K562 treated with DMSO at 1 percent for 48 hours (cell line): ENCODE results near the gene OR52E4. TPM values are rescaled to one million over a fixed set of nuclear protein-coding genes. Genes with fewer than 3 reads are reported as not detected.

Experiments
- total RNA-seq: library from RNA; unstranded; fragments of 300-600 nt; gene quantifications from 2 replicates; pipeline ENCODE4 v1.2.3, GENCODE V29; 2022; ENCODE audit warnings: low replicate concordance; ENCODE audit errors: extremely low read depth

OR52E4 gene
- total RNA-seq: not detected in 2 replicates

DNA sequence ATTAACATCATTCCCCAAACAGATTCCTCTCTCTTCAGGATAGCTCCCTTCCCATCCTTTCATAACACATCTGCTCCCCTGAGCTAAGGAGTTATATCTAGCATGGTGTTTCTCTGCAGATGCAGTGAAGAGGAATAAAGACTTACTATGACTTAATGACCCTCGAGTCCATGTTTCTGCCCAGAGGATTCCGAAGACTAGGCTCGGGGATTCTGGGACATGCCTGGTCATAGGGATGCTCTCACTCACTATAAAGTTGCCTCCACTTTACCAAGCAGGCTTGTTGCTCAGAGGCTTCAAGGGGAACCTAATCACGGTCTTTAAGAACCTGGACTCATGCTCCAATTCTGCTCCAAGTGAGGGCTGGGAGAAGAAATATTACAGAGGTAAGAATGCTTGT lies at the start of gene OR52E4:
TSS of gene OR52E4 (plus strand) at position 301 of the 400 bp plus-strand sequence. CDS start 3,664 bp downstream, outside the sequence.

DNA sequence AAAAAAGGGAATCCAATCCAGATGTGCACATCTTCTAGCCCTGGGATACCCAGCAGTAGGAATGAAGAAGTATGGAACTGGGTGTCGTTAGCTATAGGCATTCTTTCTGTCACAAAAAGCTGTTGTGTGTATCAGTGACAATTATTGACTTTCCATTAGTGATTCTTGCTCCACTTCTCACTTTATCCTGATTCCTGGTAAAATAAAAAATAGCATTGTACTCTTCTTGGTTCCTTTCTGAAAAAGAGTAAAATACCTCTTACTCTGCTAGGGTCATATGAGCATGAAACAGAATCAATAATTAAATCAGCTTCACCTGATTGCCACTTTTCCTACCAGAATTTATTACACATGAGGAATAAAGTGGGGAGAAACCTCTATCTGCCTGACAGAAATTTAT lies 38.6 kb upstream of the OR52E4 start, which contains the start of gene OR52E6:
TSS of gene OR52E6 (minus strand) at position 101 of the 400 bp plus-strand sequence. CDS start at position 101, 0 bp downstream.

DNA sequence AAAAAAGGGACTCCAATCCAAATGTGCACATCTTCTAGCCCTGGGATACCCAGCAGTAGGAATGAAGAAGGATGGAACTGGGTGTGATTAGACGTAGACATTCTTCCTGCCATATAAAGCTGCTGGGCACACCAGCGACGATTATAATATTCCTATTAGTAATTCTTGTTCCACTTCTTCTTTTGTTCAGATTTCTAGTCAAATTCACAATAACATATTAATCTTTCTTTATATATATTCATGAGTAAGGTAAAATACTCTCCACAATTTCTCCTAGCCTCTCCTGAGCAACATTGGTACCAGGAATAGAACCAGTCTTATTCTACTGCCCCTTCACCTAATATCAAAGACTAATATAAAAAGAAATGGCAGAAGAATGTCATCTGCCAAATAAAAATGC lies 22.8 kb upstream of the OR52E4 start, which contains the start of gene OR52E8:
TSS of gene OR52E8 (minus strand) at position 101 of the 400 bp plus-strand sequence. CDS start at position 101, 0 bp downstream.

DNA sequence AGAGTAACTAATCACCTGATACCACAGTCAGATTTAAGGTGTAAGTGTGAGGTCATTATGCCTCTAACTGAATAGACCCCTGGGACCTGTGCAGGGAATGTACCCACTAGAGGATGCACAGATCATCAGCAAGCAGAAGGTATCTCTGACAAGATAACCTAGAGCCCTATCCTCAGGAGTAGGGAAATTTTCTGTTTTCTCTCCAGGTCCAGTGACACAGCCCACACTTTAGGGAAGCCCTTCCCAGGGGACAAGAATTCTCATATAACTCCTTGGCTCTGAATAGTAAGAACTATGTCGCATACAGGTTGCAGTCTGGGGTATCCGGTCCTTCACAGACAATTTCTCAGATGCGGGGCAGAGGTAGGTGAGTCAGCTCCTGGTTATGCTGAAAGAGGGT lies 12.5 kb downstream of the OR52E4 start, which contains the start of gene OR52E5:
TSS of gene OR52E5 (plus strand) at position 301 of the 400 bp plus-strand sequence. CDS start 7,569 bp downstream, outside the sequence.

Other genes starting within 250 kb of the OR52E4 start
- gene TRIM5, start 195.6 kb upstream of the OR52E4 start, total RNA-seq: not detected in 2 replicates
- gene TRIM22, start 190.8 kb upstream of the OR52E4 start, total RNA-seq: not detected in 2 replicates
- gene OR56B1, start 144.2 kb upstream of the OR52E4 start, total RNA-seq: not detected in 2 replicates
- not detected in 2 replicates for gene OR52N4, start 126.4 kb upstream of the OR52E4 start, total RNA-seq
- not detected in 2 replicates for gene OR52N5, start 97.3 kb upstream of the OR52E4 start, total RNA-seq
- gene OR52N1, start 89.4 kb upstream of the OR52E4 start, total RNA-seq: not detected in 2 replicates
- gene OR52N2, start 71.7 kb upstream of the OR52E4 start, total RNA-seq: not detected in 2 replicates
- gene OR52E6, start 38.7 kb upstream of the OR52E4 start, total RNA-seq: not detected in 2 replicates
- not detected in 2 replicates for gene OR52E8, start 22.9 kb upstream of the OR52E4 start, total RNA-seq
- not detected in 2 replicates for gene OR52E5, start 12.6 kb downstream of the OR52E4 start, total RNA-seq
- not detected in 2 replicates for gene OR56A3, start 61.6 kb downstream of the OR52E4 start, total RNA-seq
- gene OR56A5, start 87.9 kb downstream of the OR52E4 start, total RNA-seq: not detected in 2 replicates
- not detected in 2 replicates for gene OR52L1, start 106.4 kb downstream of the OR52E4 start, total RNA-seq
- not detected in 2 replicates for gene OR56A4, start 126.3 kb downstream of the OR52E4 start, total RNA-seq
- gene OR56A1, start 150.1 kb downstream of the OR52E4 start, total RNA-seq: not detected in 2 replicates
- gene OR56B4, start 227.1 kb downstream of the OR52E4 start, total RNA-seq: not detected in 2 replicates